SIG-M5 (cell line): ENCODE measurements around the gene BABAM2.
"Not testable (repeated sequence)": the region's sequence is repeated elsewhere in the genome, so short reads cannot be mapped to it uniquely, and the experiment has no call there.

Experiments
- DNase-seq: peaks from one replicate; lab custom pipeline; 2025; lab: John Stamatoyannopoulos, UW

The BABAM2 gene

GRCh38 chr2:27978761-27979160 is 88.2 kb downstream of the BABAM2 start:
- DNase-seq: not testable (repeated sequence)

- no peak for DNase-seq
Observed at GRCh38 chr2:27980242-27980641, 89.7 kb downstream of the BABAM2 start.

- no peak for DNase-seq
Observed at GRCh38 chr2:27984153-27984552, 93.6 kb downstream of the BABAM2 start.

- DNase-seq: no peak
Observed at GRCh38 chr2:27988306-27988705, 97.8 kb downstream of the BABAM2 start.

- no peak for DNase-seq
Observed at GRCh38 chr2:27988718-27989117, 98.2 kb downstream of the BABAM2 start.

- no peak for DNase-seq
Observed at GRCh38 chr2:27989149-27989548, 98.6 kb downstream of the BABAM2 start.

GRCh38 chr2:27990030-27990590 is 99.6 kb downstream of the BABAM2 start:
- DNase-seq: no peak

- no peak for DNase-seq
Observed at GRCh38 chr2:27991146-27991545, 100.6 kb downstream of the BABAM2 start.

GRCh38 chr2:27992787-27993401 is 102.4 kb downstream of the BABAM2 start:
- no peak for DNase-seq

- DNase-seq: peak; percentile 41
Observed at GRCh38 chr2:27993402-27993787, 102.9 kb downstream of the BABAM2 start.

GRCh38 chr2:27993950-27994728 is 103.6 kb downstream of the BABAM2 start:
- DNase-seq: no peak

- DNase-seq: no peak
Observed at GRCh38 chr2:27996156-27996922, 105.8 kb downstream of the BABAM2 start.

- DNase-seq: no peak
Observed at GRCh38 chr2:28000287-28000686, 109.8 kb downstream of the BABAM2 start.

GRCh38 chr2:28002181-28002580 is 111.7 kb downstream of the BABAM2 start:
- no peak for DNase-seq

GRCh38 chr2:28004086-28004485 is 113.6 kb downstream of the BABAM2 start:
- DNase-seq: no peak

GRCh38 chr2:28009732-28010131 is 119.2 kb downstream of the BABAM2 start:
- no peak for DNase-seq

- no peak for DNase-seq
Observed at GRCh38 chr2:28011322-28011737, 120.8 kb downstream of the BABAM2 start.

- DNase-seq: not testable (repeated sequence)
Observed at GRCh38 chr2:28018474-28018873, 127.9 kb downstream of the BABAM2 start.

GRCh38 chr2:28019521-28019920 is 129.0 kb downstream of the BABAM2 start:
- DNase-seq: not testable (repeated sequence)

GRCh38 chr2:28021898-28022297 is 131.4 kb downstream of the BABAM2 start:
- no peak for DNase-seq

GRCh38 chr2:28025123-28025522 is 134.6 kb downstream of the BABAM2 start:
- no peak for DNase-seq

GRCh38 chr2:28026230-28026629 is 135.7 kb downstream of the BABAM2 start:
- not testable (repeated sequence) for DNase-seq

- DNase-seq: no peak
Observed at GRCh38 chr2:28028025-28028424, 137.5 kb downstream of the BABAM2 start.
